HG03039 (cell line): ENCODE measurements around the gene STX1B.
"Not testable (repeated sequence)": the region's sequence is repeated elsewhere in the genome, so short reads cannot be mapped to it uniquely, and the experiment has no call there.

Experiments used
- ATAC-seq: cut with Tn5 transposase; IDR thresholded peaks from one replicate; pipeline ENCODE4 v1.9.1; 2021; ENCODE audit warnings: mild to moderate bottlenecking, moderate library complexity; ENCODE audit not compliant: unreplicated experiment

The STX1B gene

GRCh38 chr16:30953511-30954124 lies 56.8 kb downstream of the STX1B start:
- ATAC-seq: no peak

GRCh38 chr16:30953111-30953510 lies 57.3 kb downstream of the STX1B start:
- ATAC-seq: no peak

DNA sequence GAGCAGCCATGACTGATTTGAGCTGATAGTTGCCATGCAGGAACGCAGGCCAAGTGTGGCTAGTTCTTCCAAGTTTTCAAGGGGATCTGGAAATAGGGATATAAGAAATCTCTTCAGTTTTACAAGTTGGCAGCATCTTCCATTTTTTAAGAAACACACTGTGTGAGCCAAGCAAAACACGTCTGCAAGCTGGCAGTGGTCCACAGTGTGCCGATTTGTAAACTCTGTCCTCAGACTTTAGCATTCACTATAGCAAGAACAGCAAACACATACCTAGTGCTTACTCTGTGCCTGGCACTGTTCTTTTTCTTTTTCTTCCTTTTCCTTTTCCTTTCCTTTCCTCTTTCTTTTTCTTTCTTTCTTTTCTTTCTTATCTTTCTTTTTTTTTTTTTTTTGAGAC lies 58.7 kb downstream of the STX1B start:
- no peak for ATAC-seq

- ATAC-seq: no peak
Observed at GRCh38 chr16:30951193-30951592, 59.2 kb downstream of the STX1B start.

- no peak for ATAC-seq
Observed at GRCh38 chr16:30950516-30951065, 59.8 kb downstream of the STX1B start.

DNA sequence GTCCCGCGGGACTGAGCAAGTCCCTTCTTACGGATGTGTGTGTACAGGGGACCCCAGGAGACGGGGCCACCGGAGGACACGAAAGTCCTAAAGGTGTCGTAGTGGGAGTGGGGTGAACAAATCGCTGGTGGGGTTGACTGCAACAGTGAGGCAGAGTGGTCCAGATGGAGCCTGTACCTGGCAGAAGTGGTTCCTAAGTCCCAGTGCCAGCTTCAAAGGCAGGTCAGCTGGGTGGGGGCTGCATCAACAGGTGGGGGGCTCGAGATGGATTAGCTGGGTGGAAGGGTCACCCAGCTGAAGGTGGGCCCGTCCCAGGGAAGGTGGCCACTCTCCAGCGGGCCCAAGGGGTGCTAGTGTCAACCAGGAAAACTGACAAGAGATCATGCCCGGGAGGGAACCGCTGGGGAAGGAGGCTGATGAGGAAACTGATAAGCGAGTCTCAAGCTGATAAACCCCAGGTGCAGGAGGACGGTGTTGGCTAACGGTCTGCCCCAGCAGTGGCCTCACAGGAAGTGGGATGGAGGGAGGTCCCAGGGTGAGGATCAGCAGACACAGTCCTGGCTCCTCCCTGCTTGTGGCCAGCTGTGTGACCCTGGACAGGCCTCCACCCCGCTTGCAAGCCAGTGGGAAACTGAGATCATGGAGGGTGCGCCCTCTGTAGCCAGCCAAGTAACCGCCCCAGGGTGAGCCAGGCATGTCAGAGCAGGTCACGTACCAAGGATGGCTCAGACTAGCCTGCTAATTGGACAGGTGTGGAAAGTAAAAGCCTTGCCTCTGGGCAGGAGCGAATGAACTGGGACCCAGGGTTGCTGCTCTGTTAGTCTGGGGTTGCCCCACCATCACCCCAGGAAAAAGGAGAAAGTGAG lies 60.6 kb downstream of the STX1B start:
- ATAC-seq: no peak

- ATAC-seq: peak; percentile 43
Observed at GRCh38 chr16:30948667-30949649, 61.5 kb downstream of the STX1B start, which contains the start of gene ORAI3. TSS of gene ORAI3 (plus strand) at chr16:30949068. CDS start at chr16:30949290, 222 bp downstream.

DNA sequence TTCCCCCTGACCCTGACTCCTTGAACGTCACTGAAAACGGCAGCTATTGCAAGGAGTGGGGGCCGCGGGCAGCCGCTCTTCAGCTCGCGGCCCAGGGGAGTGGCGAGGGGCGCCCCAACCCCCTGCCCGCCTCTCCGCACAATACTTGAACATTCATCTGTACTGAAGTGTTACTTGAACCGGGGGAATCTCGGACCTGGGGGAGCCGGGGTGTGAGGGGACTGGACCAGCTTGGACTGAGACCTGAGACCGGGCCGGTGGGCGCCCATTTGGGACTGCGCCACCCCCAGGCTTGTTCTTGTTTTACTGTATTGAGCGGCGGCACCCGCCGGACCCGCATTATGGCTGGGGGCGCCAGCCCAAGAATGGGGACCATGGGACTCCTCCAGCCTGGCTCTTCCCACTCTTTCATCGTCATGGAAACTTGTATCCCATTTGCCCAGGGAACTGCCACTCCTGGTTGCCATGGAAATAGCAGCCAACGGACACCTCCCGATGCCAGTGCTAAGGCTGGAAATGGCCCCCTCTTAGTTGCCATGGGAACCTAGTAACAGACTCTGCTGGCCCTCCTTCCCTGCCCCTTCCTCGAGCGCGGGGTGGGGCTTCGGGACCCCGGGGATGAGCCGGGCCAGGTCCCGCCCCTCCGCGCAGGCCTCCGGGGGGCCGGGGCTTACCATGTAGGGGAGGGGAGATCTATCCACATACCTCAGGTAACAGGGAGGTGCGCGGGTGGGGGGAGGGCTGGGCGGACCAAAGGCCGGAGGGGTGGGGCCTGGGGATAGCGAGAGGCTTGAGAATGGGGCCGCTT lies 62.4 kb downstream of the STX1B start:
- ATAC-seq: no peak

DNA sequence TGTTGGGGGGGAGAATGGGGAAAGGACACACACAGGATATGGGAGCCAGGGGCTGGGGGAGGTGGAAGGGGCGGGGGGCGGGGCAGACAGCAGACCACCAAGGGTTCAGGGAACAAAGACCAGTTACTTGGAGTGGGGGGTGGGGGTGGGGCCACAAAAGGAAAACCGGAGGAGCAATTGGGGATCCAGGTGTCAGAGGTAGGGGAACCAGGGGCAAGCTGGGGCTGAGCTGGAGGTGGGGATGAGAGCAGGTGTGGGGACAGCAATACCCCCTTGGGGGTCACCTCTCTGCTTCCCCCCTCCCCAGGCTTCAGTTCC lies 62.9 kb downstream of the STX1B start:
- no peak for ATAC-seq

GRCh38 chr16:30946671-30947540 lies 63.5 kb downstream of the STX1B start:
- no peak for ATAC-seq

GRCh38 chr16:30944352-30944751 lies 66.1 kb downstream of the STX1B start:
- ATAC-seq: no peak

- ATAC-seq: no peak
Observed at GRCh38 chr16:30942426-30942806, 68.0 kb downstream of the STX1B start.

DNA sequence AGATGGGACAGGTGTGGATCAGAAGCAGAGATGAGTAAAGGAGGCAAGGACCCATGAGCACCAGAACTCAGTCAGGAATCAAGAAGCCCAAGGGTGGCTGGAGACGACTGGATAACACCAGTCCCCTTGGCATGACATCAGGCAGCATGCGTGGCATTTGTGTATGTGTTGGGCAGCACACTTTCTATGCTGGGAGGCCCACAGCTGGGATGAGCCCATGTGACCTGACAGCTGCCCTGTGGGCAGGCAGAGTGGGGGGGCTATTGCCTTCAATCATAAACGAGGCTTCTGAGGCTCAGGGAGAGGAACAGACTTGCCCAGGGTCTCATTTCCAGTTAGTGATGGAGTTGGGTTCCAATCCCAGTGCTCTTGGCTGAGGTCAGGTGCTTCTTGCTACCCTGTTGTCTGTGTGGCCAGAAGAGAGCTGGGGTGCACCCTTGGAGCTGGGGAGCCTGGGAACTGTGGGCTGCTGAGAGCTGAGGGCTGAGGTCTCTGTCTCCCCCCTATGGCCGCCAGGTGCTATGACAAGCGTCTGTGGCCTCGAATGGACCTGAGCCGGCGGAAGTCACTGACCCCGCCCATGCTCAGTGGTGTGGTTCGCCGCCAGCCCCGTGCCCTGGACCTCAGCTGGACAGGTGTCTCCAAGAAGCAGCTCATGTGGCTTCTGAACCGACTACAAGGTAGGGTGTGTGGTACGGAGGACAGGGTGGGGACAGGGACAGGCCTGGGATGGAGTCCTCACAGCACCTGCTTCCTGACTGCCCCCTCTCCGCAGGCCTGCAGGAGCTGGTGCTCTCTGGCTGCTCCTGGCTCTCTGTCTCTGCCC lies 68.6 kb downstream of the STX1B start:
- ATAC-seq: no peak

DNA sequence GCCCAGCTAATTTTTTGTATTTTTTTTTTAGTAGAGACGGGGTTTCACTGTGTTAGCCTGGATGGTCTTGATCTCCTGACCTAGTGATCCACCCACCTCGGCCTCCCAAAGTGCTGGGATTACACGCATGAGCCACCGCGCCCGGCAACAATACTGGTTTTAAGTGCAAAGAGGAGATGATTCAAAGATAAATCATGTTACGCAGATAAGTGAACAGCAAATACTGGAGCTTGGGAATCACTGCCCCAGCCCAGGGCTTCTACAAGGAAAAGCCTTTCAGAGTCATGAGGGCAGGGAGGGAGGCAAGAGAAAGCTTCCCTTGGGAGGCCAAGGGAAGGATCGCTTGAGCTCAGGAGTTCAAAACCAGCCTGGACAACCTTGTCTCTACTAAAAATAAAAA lies 70.9 kb downstream of the STX1B start:
- ATAC-seq: not testable (repeated sequence)
